ENCODE results near the gene ZFP14.

Gene ZFP14
- long read RNA-seq, donor 1: 0 reads
- long read RNA-seq, donor 2, full-length matches to known transcripts: 1 of 1 reads
- long read RNA-seq, donor 2, partial matches to known transcripts: 0 of 1 reads
- long read RNA-seq, donor 2, other reads (novel, unspliced or antisense): 0 of 1 reads
- long read RNA-seq, donor 3: 0 reads
- long read RNA-seq, donor 4: 0 reads
- long read RNA-seq, donor 5, full-length matches to known transcripts: 1 of 1 reads
- long read RNA-seq, donor 5, partial matches to known transcripts: 0 of 1 reads
- long read RNA-seq, donor 5, other reads (novel, unspliced or antisense): 0 of 1 reads
- long read RNA-seq, donor 6, partial matches to known transcripts: 7 of 7 reads
- long read RNA-seq, donor 6, other reads (novel, unspliced or antisense): 0 of 7 reads
- long read RNA-seq, donor 7: 0 reads
- long read RNA-seq, donor 8, full-length matches to known transcripts: 2 of 2 reads
- long read RNA-seq, donor 8, partial matches to known transcripts: 0 of 2 reads
- long read RNA-seq, donor 8, other reads (novel, unspliced or antisense): 0 of 2 reads

DNA sequence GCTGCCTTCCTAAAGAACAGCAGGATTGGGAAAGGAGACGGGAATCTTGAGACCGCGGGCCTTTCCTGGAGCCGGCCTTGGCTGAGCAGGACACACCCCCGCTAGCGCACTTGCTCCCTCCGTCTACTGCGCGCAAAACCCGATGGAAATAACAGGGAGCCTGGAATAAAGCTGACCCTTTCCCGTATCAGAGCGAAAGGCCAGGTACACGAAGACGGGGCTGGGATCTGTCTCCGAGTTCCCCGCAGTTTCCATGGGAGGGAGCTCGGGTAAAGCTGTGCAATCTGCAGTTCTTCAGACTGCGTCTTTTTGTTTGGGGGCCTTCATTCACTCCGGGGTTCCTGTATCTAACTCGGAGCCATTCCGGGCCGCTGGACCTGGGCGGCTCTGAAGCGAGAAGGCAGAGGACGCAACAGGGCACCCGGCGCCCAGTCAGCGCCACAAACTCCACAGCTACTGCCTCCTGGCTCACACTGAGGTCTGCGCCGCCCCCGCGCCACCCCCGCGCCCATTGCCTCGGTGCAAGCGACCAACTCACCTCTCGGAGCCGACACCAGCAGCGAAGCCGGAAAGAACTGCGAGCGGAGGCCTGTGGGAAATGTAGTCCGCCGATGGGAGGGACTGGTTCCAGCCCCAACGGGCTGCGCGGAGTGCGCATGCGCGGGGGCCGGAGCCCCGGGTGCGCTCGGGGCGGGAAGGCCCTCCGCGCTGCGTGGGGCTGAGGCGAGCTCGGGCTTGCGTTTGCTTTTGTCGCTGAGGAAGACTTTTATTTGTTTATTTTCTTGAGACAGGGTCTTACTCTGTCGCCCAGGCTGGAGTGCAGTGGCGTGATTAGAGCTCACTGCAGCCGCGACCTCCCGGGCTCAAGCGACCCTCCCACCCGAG, at the start of gene ZFP14:
Gene ZFP14 (minus strand): TSS at position 577 of the 885 bp plus-strand sequence. CDS start 11,309 bp downstream, outside the sequence.
- DNase-seq: peak; percentile 98

- no peak for DNase-seq
Measured at GRCh38 chr19:36423925-36424324, 44.9 kb upstream of the ZFP14 start.

DNA sequence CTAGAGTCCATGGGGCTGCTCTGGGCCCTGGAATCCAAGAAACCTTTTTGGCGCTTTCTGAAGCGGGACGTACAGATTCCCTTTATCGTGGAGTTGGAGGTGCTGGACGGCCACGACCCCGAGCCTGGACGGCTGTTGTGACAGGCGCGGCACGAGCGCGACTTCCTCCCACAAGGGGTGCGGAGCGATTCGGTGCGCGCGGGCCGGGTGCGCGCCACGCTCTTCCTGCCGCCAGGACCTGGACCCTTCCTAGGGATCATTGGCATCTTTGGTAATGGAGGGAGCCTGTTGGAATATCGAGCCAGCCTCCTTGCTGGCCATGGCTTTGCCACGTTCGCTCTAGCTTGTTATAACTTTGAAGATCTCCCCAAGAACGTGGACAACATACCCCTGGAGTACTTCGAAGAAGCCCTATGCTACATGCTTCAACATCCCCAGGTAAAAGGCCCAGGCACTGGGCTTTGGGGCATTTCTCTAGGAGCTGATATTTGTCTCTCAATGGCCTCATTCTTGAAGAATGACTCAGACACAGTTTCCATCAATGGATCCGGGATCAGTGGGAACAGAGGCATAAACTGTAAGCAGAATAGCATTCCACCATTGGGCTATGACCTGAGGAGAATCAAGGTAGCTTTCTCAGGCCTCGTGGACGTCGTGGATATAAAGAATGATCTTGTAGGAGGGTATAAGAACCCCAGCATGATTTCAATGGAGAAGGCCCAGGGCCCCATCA, 42.9 kb upstream of the ZFP14 start:
- peak; percentile 86 for DNase-seq

GRCh38 chr19:36420961-36421748, 42.2 kb upstream of the ZFP14 start:
- DNase-seq: no peak

GRCh38 chr19:36418287-36419001, 39.4 kb upstream of the ZFP14 start, which contains the start of gene ZFP82:
ZFP82 (minus strand) TSS chr19:36418644; CDS start chr19:36409789, 8,855 bp downstream.
- peak; percentile 98 for DNase-seq

- no peak for DNase-seq
Measured at GRCh38 chr19:36417752-36418286, 38.8 kb upstream of the ZFP14 start.

DNA sequence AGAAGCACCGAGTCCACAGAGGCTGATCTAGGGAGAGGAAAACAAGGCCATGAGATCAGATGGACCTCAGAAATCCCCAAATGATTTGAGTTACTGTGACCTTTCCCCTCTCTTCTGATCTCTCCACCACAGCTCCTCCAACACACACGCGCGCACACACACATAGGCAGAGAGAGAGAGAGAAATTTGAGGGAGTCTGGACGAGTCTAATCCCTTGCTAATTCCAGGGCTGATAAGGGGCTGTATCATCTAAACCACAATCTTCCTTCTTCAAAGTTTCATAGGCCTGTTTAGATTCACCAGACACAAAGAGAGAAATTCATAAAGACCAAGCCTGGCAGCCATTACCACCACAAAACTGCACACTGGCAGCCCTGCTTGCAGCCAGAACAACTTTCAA, 30.8 kb upstream of the ZFP14 start:
- no peak for DNase-seq

DNA sequence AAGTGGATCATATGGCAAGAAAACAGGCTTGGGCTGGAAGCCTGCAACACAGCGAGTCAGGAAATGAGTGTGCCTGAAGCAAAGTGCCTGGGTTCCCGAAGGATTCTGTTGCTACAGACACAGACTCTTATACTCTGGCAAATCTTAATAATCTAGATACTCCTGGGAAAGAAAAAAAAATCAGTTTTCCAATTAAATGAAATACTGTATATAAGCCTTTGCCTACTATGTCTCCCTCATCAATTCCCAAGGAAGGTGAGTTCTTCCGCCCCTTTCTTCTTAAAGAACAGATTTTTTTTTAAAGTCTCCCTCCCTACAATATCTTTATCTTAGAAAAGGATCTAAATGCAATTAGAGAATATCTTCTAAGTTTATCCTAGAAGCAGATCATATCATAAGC, 29.1 kb upstream of the ZFP14 start:
- DNase-seq: no peak

DNA sequence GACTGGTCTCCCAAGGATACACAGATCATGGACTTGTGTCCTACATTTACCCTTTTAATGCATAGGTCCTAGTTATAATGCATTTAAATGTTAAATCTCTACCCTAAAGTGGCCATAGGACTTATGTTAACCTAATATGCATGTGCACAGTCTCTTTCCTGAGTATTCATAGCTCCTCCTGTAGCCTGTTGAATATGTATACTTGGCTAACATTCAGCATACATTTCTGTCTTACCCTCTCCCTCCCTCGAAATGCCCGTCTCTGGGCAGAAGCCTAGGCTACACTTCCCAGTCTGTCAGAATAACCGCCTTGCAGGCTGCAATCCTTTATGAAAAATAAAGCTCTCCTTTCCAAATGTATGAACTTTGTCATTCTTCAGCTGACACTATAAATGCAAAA, 25.5 kb upstream of the ZFP14 start:
- DNase-seq: no peak

DNA sequence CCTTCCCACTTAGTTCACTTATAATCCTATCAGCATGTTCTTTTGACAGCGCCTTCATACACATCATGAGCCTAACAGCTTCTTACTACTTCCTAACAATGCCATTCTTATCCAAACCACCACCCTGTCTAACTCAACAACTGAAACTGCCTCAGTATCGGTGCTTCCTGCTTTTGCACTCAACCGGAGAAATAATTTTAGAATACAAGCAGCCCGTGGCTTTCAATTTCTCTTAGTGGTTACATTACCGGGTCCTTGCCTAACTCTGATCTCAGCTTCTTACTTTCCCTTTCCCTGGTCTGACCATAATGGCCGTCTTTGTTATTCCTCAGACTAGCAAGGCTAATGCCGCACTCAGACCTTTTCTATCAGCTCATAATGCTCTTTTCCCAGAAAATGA, 22.5 kb upstream of the ZFP14 start:
- DNase-seq: no peak

DNA sequence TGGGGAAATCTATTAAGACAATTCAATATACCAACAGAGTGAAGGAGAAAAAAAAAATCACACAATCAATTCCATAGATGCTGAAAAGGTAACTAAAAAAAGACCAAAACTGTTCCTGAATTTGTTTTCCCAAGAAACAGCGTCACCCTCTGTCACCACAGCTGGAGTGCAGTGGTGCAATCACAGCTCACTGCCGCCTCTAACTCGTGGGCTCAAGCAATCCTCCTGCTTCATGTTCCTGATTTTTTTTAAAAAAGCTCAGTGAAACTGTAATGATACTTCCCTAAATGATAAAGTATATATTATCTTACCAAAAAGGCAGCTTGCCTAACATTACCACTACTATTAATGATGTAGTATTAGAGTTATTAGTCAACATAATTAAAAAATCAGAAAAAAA, 19.6 kb upstream of the ZFP14 start:
- no peak for DNase-seq

- no peak for DNase-seq
Measured at GRCh38 chr19:36392916-36393673, 14.1 kb upstream of the ZFP14 start.

DNA sequence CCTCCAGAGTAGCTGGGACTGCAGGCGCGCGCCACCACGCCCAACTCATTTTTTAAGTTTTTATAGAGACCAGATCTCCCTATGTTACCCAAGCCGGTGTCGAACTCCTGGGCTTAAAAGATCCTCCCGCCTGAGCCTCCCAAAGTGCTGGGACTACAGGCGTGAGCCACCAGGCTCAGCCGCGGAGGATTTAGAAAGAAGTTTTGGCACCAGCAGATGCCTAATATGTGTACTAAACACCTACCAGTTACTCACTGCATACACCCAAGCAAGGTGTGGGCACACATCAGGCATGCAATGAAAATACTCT, 464 bp upstream of the ZFP14 start:
- no peak for DNase-seq

DNA sequence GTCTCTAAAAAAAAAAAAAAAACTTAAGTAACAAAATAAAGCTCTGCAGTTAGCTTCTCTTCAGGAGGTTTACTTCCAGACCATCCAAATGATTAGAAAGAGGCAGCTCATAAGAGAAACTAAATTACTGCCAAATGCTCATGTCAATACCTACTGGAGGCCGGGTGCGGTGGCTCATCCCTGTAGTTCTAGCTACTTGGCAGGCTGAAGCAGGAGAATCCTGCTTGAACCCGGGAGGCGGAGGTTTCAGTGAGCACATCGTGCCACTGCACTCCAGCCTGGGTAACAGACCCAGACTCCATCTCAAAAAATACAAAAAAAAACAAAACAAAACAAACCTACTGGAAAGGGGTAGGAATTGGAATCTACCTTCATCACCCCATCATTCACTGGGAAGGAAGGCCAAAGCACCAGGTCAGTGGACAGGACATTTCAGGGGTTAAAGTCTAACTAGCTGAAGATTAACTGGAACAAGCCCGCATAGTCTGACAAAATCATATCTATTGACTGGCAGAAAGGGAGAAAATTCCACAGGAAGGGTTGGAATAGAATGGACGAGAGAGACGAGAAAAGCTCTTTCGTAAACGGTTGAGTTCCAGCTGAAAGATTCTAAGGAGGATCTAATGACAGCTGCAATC, 1.3 kb downstream of the ZFP14 start:
- peak; percentile 5 for DNase-seq

DNA sequence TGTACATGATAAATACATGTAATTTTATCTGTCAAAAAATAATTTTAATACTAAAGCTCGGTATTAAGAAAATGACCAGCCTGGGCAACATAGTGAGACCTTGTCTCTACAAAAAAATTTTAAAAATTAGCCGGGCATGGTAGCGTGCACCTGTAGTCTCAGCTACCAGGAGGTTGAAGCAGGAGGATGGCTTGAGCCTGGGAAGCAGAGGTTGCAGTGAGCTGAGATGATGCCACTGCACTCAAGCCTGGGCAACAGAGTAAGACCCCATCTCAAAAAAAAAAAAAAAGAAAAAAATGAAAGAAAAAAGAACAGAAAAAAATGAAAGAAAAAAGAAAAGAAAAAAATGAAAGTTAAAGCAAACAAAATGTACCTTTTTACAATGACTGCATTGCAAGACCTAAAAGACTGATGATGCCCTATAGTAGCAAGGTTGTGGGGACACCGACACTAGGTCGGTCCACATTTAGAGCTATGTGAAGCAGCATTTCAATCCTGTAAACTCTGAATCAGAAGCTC, 5.3 kb downstream of the ZFP14 start:
- DNase-seq: no peak

GRCh38 chr19:36371886-36372285, 7.1 kb downstream of the ZFP14 start:
- DNase-seq: no peak

DNA sequence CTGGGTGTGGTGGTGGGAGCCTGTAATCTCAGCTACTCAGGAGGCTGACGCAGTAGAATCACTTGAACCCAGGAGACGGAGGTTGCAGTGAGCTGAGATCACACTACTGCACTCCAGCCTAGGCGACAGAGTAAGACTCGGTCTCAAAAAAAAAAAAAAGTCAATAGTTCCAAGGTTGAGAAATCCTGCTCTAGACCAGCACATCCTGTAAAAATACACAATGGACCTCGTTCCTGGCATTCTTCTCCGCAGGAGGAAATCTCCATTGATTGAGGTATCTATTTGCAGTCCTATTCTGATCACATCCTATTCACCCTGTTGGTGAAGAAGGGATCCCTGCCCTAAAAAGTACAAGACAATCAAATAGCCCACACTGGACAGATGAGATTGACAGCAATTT, 15.2 kb downstream of the ZFP14 start:
- no peak for DNase-seq

DNA sequence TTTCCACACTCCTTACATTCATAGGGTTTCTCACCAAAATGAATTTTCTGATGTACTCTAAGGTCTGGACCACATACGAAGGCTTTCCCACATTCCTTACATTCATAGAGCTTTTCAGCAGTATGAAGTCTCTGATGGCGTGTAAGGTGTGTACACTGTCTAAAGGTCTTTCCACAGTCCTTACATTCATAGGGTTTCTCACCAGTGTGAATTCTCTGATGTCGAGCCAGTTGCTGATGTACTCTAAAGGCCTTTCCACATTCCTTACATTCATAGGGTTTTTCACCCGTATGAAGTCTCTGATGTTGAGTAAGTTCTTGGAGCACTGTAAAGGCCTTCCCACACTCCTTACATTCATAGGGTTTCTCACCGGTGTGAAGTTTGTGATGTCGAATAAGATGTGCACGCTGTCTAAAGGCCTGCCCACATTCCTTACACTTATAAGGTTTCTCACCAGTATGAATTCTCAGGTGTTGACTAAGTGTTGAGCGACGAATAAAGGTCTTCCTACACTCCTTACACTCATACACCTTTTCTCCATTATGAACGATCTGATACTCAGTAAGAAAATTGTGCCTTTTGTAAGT, 38.1 kb downstream of the ZFP14 start:
- no peak for DNase-seq

Data from right kidney (tissue), 9 donors.